Endothelial cell (in vitro differentiated cells): ENCODE data around the gene NDUFS4. TPM values are rescaled to one million over a fixed set of nuclear protein-coding genes. Genes with fewer than 3 reads are reported as not detected.
A peak's percentile ranks its signal among the peaks of the same experiment; 100 is the strongest.
"Not testable (repeated sequence)": the region's sequence is repeated elsewhere in the genome, so short reads cannot be mapped to it uniquely, and the experiment has no call there.

Experiments used
- DNase-seq: peaks from one replicate; pipeline ENCODE4 v3.0.0; 2021; ENCODE audit warnings: low spot score
- H3K27ac Mint-ChIP-seq: one replicate; pipeline ENCODE4 v1.8.0; 2021; ENCODE audit warnings: mixed read lengths, inconsistent platforms; ENCODE audit not compliant: unreplicated experiment
- H3K27me3 Mint-ChIP-seq: one replicate; pipeline ENCODE4 v1.8.0; 2021; ENCODE audit warnings: mild to moderate bottlenecking, moderate library complexity, mixed read lengths, inconsistent platforms; ENCODE audit not compliant: unreplicated experiment
- H3K36me3 Mint-ChIP-seq: one replicate; pipeline ENCODE4 v1.8.0; 2021; ENCODE audit warnings: mild to moderate bottlenecking, low read depth, mixed read lengths, inconsistent platforms; ENCODE audit not compliant: unreplicated experiment
- H3K4me1 Mint-ChIP-seq: one replicate; pipeline ENCODE4 v1.8.0; 2021; ENCODE audit warnings: mild to moderate bottlenecking, mixed read lengths, inconsistent platforms; ENCODE audit not compliant: unreplicated experiment
- H3K4me3 Mint-ChIP-seq: one replicate; pipeline ENCODE4 v1.8.0; 2021; ENCODE audit warnings: mild to moderate bottlenecking, mixed read lengths, inconsistent platforms; ENCODE audit not compliant: unreplicated experiment
- H3K9me3 Mint-ChIP-seq: one replicate; pipeline ENCODE4 v1.8.0; 2021; ENCODE audit warnings: mixed read lengths, inconsistent platforms; ENCODE audit not compliant: unreplicated experiment
- total RNA-seq: library from RNA; stranded (reverse); fragmentation: NEBNext Ultra II Directional; extraction: Animal tissue kit (Norgen Biotek cat#: 25700); gene quantifications from one replicate; pipeline ENCODE4 v1.2.1, GENCODE V29; 2021; ENCODE audit not compliant: unreplicated experiment
- TF ChIP-seq, protein P1 (sequence below): fragments of 200-600 bp; sonication (generic); IDR thresholded peaks from one replicate; pipeline ENCODE4 v1.5.0; 2021; ENCODE audit warnings: antibody characterized with exemption; ENCODE audit not compliant: unreplicated experiment

The NDUFS4 gene
- total RNA-seq, 1 donor from 2014 or later: 88.8 TPM

DNA sequence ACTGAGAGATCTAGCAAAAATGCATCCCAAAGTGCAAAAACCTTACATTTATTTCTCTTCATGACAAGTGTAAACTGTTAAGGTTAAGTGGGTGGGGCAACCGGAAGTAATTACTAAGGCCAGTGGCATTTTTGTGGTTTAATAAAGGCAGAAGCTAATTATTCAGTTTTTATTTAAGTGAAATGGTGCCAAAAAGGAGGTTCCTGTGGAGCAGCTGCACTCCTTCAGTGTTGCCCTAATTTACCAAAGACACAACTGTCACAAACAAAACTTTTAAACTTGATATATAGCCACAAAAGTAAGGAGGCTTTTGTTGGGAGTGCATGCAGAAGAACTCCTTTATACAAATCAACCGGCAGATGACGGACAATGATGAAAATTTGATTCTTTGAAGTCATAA is 81.6 kb downstream of the NDUFS4 start:
- no peaks in the 10 kb centered on the region for H3K27me3 Mint-ChIP-seq
- DNase-seq: no peak
- no peak overlapping the region for H3K27ac Mint-ChIP-seq
- no peaks in the 10 kb centered on the region for H3K9me3 Mint-ChIP-seq
- H3K36me3 Mint-ChIP-seq: peaks cover 5% of the 10 kb centered on the region
- TF ChIP-seq, protein P1, sequence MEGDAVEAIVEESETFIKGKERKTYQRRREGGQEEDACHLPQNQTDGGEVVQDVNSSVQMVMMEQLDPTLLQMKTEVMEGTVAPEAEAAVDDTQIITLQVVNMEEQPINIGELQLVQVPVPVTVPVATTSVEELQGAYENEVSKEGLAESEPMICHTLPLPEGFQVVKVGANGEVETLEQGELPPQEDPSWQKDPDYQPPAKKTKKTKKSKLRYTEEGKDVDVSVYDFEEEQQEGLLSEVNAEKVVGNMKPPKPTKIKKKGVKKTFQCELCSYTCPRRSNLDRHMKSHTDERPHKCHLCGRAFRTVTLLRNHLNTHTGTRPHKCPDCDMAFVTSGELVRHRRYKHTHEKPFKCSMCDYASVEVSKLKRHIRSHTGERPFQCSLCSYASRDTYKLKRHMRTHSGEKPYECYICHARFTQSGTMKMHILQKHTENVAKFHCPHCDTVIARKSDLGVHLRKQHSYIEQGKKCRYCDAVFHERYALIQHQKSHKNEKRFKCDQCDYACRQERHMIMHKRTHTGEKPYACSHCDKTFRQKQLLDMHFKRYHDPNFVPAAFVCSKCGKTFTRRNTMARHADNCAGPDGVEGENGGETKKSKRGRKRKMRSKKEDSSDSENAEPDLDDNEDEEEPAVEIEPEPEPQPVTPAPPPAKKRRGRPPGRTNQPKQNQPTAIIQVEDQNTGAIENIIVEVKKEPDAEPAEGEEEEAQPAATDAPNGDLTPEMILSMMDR: no peak
- H3K4me1 Mint-ChIP-seq: peaks cover 9% of the 10 kb centered on the region
- no peak overlapping the region for H3K4me3 Mint-ChIP-seq

GRCh38 chr5:53643445-53643844 is 83.0 kb downstream of the NDUFS4 start:
- H3K27me3 Mint-ChIP-seq: no peaks in the 10 kb centered on the region
- H3K4me3 Mint-ChIP-seq: no peak overlapping the region

DNA sequence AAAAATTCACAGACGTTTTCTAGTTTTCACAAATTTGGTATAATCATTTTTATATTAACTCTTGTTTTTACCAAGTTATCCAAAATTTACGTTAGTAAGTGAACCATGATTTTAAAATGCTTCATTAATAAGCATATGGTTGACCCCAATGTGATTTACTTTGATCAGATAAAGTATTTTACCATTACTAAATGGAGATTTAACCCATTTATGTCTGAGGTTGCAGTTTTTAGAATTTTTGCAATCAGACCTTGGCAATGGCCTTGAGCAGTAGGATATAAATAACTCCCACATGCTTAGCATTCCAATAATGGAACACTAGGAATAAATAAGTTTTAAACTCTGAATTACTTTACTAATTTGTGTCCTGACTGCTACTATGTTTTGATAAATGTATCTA is 84.6 kb downstream of the NDUFS4 start:
- Mint-ChIP-seq H3K27me3 (no peaks in the 10 kb centered on the region), H3K36me3 (peaks cover 15% of the 10 kb centered on the region), H3K4me3 (no peak overlapping the region), H3K4me1 (peaks cover 9% of the 10 kb centered on the region), H3K9me3 (no peaks in the 10 kb centered on the region), H3K27ac (no peak overlapping the region)
- TF ChIP-seq, protein P1: no peak
- no peak for DNase-seq

More at GRCh38 chr5:53643445-53643844, 83.0 kb downstream of the NDUFS4 start:
- Mint-ChIP-seq H3K27ac (no peak overlapping the region), H3K4me1 (peaks cover 9% of the 10 kb centered on the region), H3K9me3 (no peaks in the 10 kb centered on the region), H3K36me3 (peaks cover 5% of the 10 kb centered on the region)
- no peak for DNase-seq
- TF ChIP-seq, protein P1: no peak

DNA sequence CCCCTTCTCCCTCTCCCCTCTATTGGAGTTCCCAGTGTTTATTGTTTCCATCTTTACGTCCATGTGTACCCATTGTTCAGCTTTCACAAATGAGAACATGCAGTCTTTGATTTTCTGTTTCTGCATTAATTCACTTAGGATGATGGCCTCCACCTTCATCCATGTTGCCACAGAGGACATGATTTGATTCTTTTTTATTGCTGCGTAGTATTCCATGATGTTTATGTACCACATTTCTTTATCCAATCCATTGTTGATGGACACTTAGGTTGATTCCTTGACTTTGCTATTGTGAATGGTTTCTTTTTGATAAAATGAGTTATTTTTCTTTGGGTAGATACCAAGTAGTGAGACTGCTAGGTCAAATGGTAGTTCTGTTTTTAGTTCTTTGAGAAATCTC is 88.9 kb downstream of the NDUFS4 start:
- DNase-seq: no peak
- TF ChIP-seq, protein P1: no peak

DNA sequence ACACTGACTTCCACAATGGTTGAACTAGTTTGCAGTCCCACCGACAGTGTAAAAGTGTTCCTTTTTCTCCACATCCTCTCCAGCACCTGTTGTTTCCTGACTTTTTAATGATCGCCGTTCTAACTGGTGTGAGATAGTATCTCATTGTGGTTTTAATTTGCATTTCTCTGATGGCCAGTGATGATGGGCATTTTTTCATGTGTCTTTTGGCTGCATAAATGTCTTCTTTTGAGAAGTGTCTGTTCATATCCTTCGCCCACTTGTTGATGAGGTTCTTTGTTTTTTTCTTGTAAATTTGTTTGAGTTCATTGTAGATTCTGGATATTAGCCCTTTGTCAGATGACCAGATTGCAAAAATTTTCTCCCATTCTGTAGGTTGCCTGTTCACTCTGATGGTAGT is 100.1 kb downstream of the NDUFS4 start:
- not testable (repeated sequence) for H3K4me1 Mint-ChIP-seq, H3K9me3 Mint-ChIP-seq, H3K4me3 Mint-ChIP-seq, DNase-seq, H3K27me3 Mint-ChIP-seq, H3K27ac Mint-ChIP-seq
- peaks cover 21% of the 10 kb centered on the region for H3K36me3 Mint-ChIP-seq

More for the DNA sequence above, 88.9 kb downstream of the NDUFS4 start:
- Mint-ChIP-seq H3K27ac (no peak overlapping the region), H3K4me1 (no peaks in the 10 kb centered on the region), H3K27me3 (no peaks in the 10 kb centered on the region), H3K4me3 (peak overlapping the region; percentile 1), H3K9me3 (no peaks in the 10 kb centered on the region), H3K36me3 (peaks cover 13% of the 10 kb centered on the region)

DNA sequence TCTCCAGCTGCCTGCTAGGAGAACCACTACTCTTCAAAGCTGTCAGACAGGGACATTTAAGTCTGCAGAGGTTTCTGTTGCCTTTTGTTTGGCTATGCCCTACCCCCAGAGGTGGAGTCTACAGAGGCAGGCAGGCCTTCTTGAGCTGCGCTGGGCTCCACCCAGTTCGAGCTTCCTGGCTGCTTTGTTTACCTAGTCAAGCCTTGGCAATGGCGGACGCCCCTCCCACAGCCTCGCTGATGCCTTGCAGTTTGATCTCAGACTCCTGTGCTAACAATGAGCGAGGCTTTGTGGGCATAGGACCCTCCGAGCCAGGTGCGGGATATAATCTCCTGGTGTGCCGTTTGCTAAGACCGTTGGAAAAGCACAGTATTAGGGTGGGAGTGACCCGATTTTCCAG is 104.9 kb downstream of the NDUFS4 start:
- DNase-seq, H3K4me1 Mint-ChIP-seq, H3K27me3 Mint-ChIP-seq, H3K4me3 Mint-ChIP-seq, H3K9me3 Mint-ChIP-seq, H3K27ac Mint-ChIP-seq: not testable (repeated sequence)
- peaks cover 33% of the 10 kb centered on the region for H3K36me3 Mint-ChIP-seq
